Gastrocnemius medialis (tissue), 4 donors: Measurements from ENCODE around the gene CBX8.

Source experiments
- CTCF ChIP-seq, 5 experiments: fragments of 450-650 bp in 3 of 5; fragments of 200-600 bp in 2 of 5; sonication (generic) in 2 of 5; IDR thresholded peaks in 4 of 5; conservative IDR thresholded peaks in 1 of 5; 1 replicate in 4 of 5; 2 replicates in 1 of 5; pipeline ENCODE4 v1.5.1; 2016 to 2019; ENCODE audit warnings: antibody characterized with exemption in 5 of 5, mild to moderate bottlenecking in 3 of 5, moderate library complexity in 3 of 5
- POLR2A ChIP-seq, 2 donors: fragments of 450-650 bp; IDR thresholded peaks; one replicate each; pipeline ENCODE4 v1.6.1; 2017; ENCODE audit warnings: antibody characterized with exemption in 2 of 2, mild to moderate bottlenecking in 2 of 2, moderate library complexity in 2 of 2

GRCh38 chr17:79810130-79811010, 13.5 kb upstream of the CBX8 start:
- TF ChIP-seq CTCF (IDR thresholded peaks at IDR 0.05 in 4 of 5, conservative IDR thresholded peaks at IDR 0.05 in 1 of 5) (no peak), POLR2A (IDR thresholded peaks at IDR 0.05) (no peak)
